Neural cell (in vitro differentiated cells): ENCODE measurements around the gene ZNF14.

Experiments used
- EP300 ChIP-seq: fragments of 450-650 bp; conservative IDR thresholded peaks from 2 replicates; pipeline ENCODE4 v1.6.1; 2014; ENCODE audit warnings: antibody characterized with exemption, mild to moderate bottlenecking, moderate library complexity; ENCODE audit not compliant: poor library complexity, severe bottlenecking
- EZH2 ChIP-seq: fragments of 200-600, 300-800 bp; shearing (Covaris generic), sonication (generic); IDR thresholded peaks from 2 replicates; pipeline ENCODE4 v1.6.1; 2014; ENCODE audit warnings: antibody characterized with exemption, low read length, borderline replicate concordance, mild to moderate bottlenecking; ENCODE audit not compliant: insufficient read depth, poor library complexity, severe bottlenecking
- POLR2AphosphoS5 ChIP-seq: IDR thresholded peaks from 2 replicates; pipeline ENCODE4 v1.6.1; 2012
- RAD21 ChIP-seq: fragments of 450-650 bp; conservative IDR thresholded peaks from 2 replicates; pipeline ENCODE4 v1.6.1; 2014; ENCODE audit warnings: antibody characterized with exemption, mild to moderate bottlenecking, moderate library complexity
- TAF1 ChIP-seq: IDR thresholded peaks from 2 replicates; pipeline ENCODE4 v1.6.1; 2012; ENCODE audit warnings: low read depth
- TF ChIP-seq, protein P1 (sequence below): fragments of 450-650 bp; IDR thresholded peaks from 2 replicates; pipeline ENCODE4 v1.5.1; 2014; ENCODE audit warnings: antibody characterized with exemption, mild to moderate bottlenecking, moderate library complexity; ENCODE audit not compliant: poor library complexity, severe bottlenecking
- TF ChIP-seq, protein P2 (sequence below): IDR thresholded peaks from 2 replicates; pipeline ENCODE4 v1.6.1; 2012; ENCODE audit warnings: borderline replicate concordance

DNA sequence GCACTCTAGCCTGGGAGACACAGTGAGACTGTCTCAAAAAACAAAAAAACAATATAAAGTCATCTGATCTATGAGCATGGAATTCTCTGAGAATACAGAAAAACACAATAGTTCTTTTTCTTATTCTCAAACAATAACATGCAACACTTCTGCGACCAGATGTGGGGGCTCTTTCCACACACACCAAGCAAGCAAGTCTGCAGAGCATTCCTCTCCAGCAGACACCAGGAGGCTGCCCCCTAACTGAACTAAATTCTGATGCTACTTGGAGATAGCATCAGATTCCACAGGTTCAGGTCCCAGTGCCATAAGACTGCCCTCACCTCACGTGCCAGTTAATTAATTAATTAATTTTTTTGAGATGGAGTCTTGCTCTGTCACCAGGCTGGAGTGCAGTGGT, 36.5 kb downstream of the ZNF14 start:
- no peak for TF ChIP-seq EP300
- no peak for TF ChIP-seq POLR2AphosphoS5
- TF ChIP-seq, protein P1, sequence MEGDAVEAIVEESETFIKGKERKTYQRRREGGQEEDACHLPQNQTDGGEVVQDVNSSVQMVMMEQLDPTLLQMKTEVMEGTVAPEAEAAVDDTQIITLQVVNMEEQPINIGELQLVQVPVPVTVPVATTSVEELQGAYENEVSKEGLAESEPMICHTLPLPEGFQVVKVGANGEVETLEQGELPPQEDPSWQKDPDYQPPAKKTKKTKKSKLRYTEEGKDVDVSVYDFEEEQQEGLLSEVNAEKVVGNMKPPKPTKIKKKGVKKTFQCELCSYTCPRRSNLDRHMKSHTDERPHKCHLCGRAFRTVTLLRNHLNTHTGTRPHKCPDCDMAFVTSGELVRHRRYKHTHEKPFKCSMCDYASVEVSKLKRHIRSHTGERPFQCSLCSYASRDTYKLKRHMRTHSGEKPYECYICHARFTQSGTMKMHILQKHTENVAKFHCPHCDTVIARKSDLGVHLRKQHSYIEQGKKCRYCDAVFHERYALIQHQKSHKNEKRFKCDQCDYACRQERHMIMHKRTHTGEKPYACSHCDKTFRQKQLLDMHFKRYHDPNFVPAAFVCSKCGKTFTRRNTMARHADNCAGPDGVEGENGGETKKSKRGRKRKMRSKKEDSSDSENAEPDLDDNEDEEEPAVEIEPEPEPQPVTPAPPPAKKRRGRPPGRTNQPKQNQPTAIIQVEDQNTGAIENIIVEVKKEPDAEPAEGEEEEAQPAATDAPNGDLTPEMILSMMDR: no peak
- no peak for TF ChIP-seq EZH2
- no peak for TF ChIP-seq RAD21
- TF ChIP-seq TAF1: no peak
- TF ChIP-seq, protein P2, sequence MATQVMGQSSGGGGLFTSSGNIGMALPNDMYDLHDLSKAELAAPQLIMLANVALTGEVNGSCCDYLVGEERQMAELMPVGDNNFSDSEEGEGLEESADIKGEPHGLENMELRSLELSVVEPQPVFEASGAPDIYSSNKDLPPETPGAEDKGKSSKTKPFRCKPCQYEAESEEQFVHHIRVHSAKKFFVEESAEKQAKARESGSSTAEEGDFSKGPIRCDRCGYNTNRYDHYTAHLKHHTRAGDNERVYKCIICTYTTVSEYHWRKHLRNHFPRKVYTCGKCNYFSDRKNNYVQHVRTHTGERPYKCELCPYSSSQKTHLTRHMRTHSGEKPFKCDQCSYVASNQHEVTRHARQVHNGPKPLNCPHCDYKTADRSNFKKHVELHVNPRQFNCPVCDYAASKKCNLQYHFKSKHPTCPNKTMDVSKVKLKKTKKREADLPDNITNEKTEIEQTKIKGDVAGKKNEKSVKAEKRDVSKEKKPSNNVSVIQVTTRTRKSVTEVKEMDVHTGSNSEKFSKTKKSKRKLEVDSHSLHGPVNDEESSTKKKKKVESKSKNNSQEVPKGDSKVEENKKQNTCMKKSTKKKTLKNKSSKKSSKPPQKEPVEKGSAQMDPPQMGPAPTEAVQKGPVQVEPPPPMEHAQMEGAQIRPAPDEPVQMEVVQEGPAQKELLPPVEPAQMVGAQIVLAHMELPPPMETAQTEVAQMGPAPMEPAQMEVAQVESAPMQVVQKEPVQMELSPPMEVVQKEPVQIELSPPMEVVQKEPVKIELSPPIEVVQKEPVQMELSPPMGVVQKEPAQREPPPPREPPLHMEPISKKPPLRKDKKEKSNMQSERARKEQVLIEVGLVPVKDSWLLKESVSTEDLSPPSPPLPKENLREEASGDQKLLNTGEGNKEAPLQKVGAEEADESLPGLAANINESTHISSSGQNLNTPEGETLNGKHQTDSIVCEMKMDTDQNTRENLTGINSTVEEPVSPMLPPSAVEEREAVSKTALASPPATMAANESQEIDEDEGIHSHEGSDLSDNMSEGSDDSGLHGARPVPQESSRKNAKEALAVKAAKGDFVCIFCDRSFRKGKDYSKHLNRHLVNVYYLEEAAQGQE: no peak
